ENCODE results near the gene SLC36A2.

SLC36A2 gene

GRCh38 chr5:151270599-151270998, 76.8 kb downstream of the SLC36A2 start:
- Histone ChIP-seq H3K9ac (ENCODE audit: low read length) (no peak overlapping the region), H2AFZ (ENCODE audit: low read length) (no peak overlapping the region), H3K27me3 (replicated peaks; ENCODE audit: insufficient read depth, low read length) (no peaks in the 10 kb centered on the region), H3F3A (ENCODE audit: insufficient read depth, low read length) (no peaks in the 10 kb centered on the region), H3K9me3 (replicated peaks; ENCODE audit: insufficient read depth, low read length) (no peaks in the 10 kb centered on the region), H3K4me1 (ENCODE audit: low read length) (no peaks in the 10 kb centered on the region), H3K27ac (ENCODE audit: low read length) (no peak overlapping the region), H3K4me3 (ENCODE audit: low read length) (no peak overlapping the region), H3K9me2 (replicated peaks; ENCODE audit: insufficient read depth, low read length) (no peaks in the 10 kb centered on the region), H3K79me2 (ENCODE audit: low read length) (no peaks in the 10 kb centered on the region), H3K36me3 (replicated peaks; ENCODE audit: insufficient read depth, low read length) (no peaks in the 10 kb centered on the region), H4K20me1 (ENCODE audit: insufficient read depth, low read length) (no peaks in the 10 kb centered on the region), H3K4me2 (ENCODE audit: low read depth, low read length) (no peak overlapping the region)
- DNase-seq, result no peak
- no peak for TF ChIP-seq EZH2 (optimal IDR thresholded peaks at IDR 0.05; ENCODE audit: low read depth, low read length)
- TF ChIP-seq CTCF (IDR thresholded peaks at IDR 0.05; ENCODE audit: low read length), result no peak
- TF ChIP-seq EZH2phosphoT487 (IDR thresholded peaks at IDR 0.05; ENCODE audit: low read length), result no peak

GRCh38 chr5:151267491-151268260, 79.7 kb downstream of the SLC36A2 start:
- H3K4me1 ChIP-seq (ENCODE audit: low read length), result no peaks in the 10 kb centered on the region
- no peak overlapping the region for H3K9ac ChIP-seq (ENCODE audit: low read length)
- H3K27me3 ChIP-seq (replicated peaks; ENCODE audit: insufficient read depth, low read length), result no peaks in the 10 kb centered on the region
- no peaks in the 10 kb centered on the region for H3K9me2 ChIP-seq (replicated peaks; ENCODE audit: insufficient read depth, low read length)
- DNase-seq, result no peak
- no peak overlapping the region for H3K4me2 ChIP-seq (ENCODE audit: low read depth, low read length)
- H2AFZ ChIP-seq (ENCODE audit: low read length), result no peak overlapping the region
- TF ChIP-seq EZH2phosphoT487 (IDR thresholded peaks at IDR 0.05; ENCODE audit: low read length) (no peak), CTCF (IDR thresholded peaks at IDR 0.05; ENCODE audit: low read length) (no peak), EZH2 (optimal IDR thresholded peaks at IDR 0.05; ENCODE audit: low read depth, low read length) (no peak)
- no peak overlapping the region for H3K4me3 ChIP-seq (ENCODE audit: low read length)
- no peaks in the 10 kb centered on the region for H3K79me2 ChIP-seq (ENCODE audit: low read length)
- no peaks in the 10 kb centered on the region for H4K20me1 ChIP-seq (ENCODE audit: insufficient read depth, low read length)
- no peaks in the 10 kb centered on the region for H3K36me3 ChIP-seq (replicated peaks; ENCODE audit: insufficient read depth, low read length)
- H3F3A ChIP-seq (ENCODE audit: insufficient read depth, low read length), result no peaks in the 10 kb centered on the region
- H3K9me3 ChIP-seq (replicated peaks; ENCODE audit: insufficient read depth, low read length), result no peaks in the 10 kb centered on the region
- H3K27ac ChIP-seq (ENCODE audit: low read length), result no peak overlapping the region

Data from MM.1S (cell line).